ENCODE results near the gene ANKRD24. TPM values are rescaled to one million over a fixed set of nuclear protein-coding genes. Genes with fewer than 3 reads are reported as not detected.

ANKRD24 gene
- total and polyA plus RNA-seq, 2 of the 13 experiments (the other 11 are each of a cell fraction or from before 2014, with no cell fraction given) = 0.13 to 0.24 TPM

DNA sequence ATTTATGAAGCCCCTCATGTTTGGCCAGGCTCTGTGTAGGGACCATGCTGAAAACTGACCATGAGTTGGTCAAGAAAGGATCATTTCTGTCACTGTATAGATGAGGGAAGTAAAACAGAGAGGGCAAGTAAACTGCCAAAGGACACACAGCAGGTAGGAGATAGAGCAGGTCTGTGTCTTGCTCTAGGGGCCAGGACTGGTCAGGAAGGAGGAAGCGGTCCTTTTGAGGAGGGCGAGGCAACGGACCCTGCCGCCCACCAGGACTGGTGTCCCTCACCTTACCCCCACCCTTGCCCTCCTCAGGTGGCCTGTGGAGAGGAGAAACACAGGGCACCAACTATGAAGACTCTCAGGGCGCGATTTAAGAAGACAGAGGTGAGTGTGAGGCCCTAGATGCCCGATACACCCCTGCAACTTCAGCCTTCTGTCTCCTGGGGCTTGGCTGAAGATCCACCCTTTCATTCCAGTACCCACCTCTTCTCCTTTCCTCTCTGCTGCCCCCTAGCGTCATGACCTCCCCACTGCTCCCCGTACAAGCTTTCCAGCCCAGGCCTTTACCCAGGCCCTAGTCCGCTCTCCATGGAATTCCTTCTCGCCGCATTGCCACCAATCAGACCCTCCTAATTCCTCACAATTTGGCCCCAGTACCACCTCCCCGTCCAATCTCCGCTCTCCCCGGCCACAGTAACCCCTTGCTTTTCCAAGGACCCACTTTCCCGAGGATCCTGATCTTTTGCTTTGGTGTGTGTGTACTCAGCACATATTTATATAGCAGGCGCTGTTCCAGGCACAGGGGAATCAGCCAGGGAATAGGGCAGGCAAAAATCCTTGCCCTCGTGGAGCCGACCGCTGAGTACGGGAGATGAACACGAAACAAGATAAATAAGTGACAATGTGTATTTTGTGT is 3.9 kb downstream of the ANKRD24 start (continued):
- TF ChIP-seq ZSCAN21 (CRISPR knock-in tag; IDR thresholded peaks at IDR 0.05; ENCODE audit: borderline replicate concordance) (no peak), ZNF350 (CRISPR knock-in tag; IDR thresholded peaks at IDR 0.05; ENCODE audit: borderline replicate concordance, low read depth) (peak; percentile 17; the same call in 1 of the 2 replicates), ZNF614 (CRISPR knock-in tag; IDR thresholded peaks at IDR 0.05; ENCODE audit: borderline replicate concordance) (peak; percentile 33; the same call in 1 of the 2 replicates), SRSF4 (IDR thresholded peaks at IDR 0.05; ENCODE audit: low read depth, low read length, poor library complexity, severe bottlenecking) (no peak)

DNA sequence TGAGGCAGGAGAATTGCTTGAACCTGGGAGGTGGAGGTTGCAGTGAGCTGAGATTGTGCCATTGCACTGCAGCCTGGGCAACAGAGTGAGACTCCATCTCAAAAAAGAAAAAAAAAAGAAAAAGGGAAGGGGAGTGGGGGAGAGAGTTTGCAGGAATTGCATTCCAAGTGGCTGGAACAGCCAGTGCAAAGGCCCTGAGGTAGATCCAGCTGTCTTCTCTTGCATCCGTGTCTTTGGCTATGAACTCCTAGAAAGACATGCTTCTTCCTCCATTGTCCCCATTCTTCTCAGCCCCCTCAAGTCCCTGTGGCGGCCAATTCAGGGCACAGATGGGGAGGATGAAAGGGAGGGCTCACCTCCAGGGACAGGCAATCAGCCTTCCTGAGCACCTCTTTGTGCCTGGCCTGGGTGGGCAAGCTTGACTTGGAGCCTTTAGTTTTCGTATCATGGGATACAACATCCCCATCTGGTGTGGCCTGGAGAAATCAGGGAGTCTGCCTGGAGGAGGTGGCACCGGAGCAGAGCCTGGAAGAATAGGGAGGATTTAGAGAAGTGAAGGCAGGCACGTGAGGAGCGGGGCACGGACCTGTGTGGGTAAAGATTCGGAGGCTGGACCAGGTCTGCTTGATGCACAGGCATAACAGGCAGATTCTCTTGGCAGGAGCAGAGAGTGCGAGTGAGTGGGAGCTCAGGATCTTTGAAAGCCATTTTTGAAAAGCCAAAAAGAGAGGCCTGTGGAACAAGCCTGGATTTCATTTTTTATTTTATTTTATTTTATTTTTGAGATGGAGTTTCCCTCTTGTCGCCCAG is 5.0 kb downstream of the ANKRD24 start:
- POLR2A ChIA-PET = no interaction called here
- no peak overlapping the region for H3K9ac ChIP-seq (ENCODE audit: insufficient read depth, low read depth, low read length)
- no peak for DNase-seq (ENCODE audit: low spot score)
- CTCF ChIA-PET (ENCODE audit: low intra/inter-chr PET ratio, low total read pairs) = interaction anchor here (2.3 kb wide), 1 partner anchor 47 kb away, joined by 15 read pairs; no protein-coding TSS in a partner anchor
- H3K79me2 ChIP-seq (ENCODE audit: insufficient read depth, low read length) = no peaks in the 10 kb centered on the region
- no peak overlapping the region for H2AFZ ChIP-seq (ENCODE audit: low read length)
- in situ Hi-C loops (cut with HindIII; ENCODE audit: extremely low pct_ligation_motif_present, low pct_unique_long_range_greater_than_20kb) (no loop called here), intact Hi-C loops (cut with micrococcal nuclease; ENCODE audit: unreplicated experiment) (loop anchor here (5.0 kb wide), 1 partner anchor 45 kb away; no protein-coding TSS in a partner anchor)
- no peaks in the 10 kb centered on the region for H4K20me1 ChIP-seq (ENCODE audit: insufficient read depth, low read length)
- FAIRE-seq = no peak
- ATAC-seq = no peak
- H3K4me2 ChIP-seq (ENCODE audit: low read depth, low read length) = no peak overlapping the region
- no peaks in the 10 kb centered on the region for H3K27me3 ChIP-seq (ENCODE audit: control insufficient read depth in 1 of 2, insufficient read depth in 2 of 2, low read length in 2 of 2)
- WGBS (ENCODE audit: low lambda C conversion rate) = 77% methylated on average over 10 of the region's 10 CpGs
- no peaks in the 10 kb centered on the region for H3K9me3 ChIP-seq (ENCODE audit: low read length)
- no peak overlapping the region for H3K27ac ChIP-seq (ENCODE audit: extremely low read length, insufficient read depth, low read length)
- BruUV-seq (replicated peaks) = no TSS peak
- H3K4me3 ChIP-seq (replicated peaks in 1 of 3; ENCODE audit: insufficient read depth in 1 of 3, low read depth in 2 of 3, low read length in 3 of 3) = no peak overlapping the region
- no peak for TF ChIP-seq GLI4 (CRISPR knock-in tag; IDR thresholded peaks at IDR 0.05; ENCODE audit: borderline replicate concordance)
- peak; percentile 86 for TF ChIP-seq ZFP36 (IDR thresholded peaks at IDR 0.05; ENCODE audit: borderline replicate concordance, low read depth, low read length, partially characterized antibody)
- H3K4me1 ChIP-seq (ENCODE audit: insufficient read depth, low read length) = peaks cover 27% of the 10 kb centered on the region
- no peaks in the 10 kb centered on the region for H3K36me3 ChIP-seq (replicated peaks in 1 of 2; ENCODE audit: control insufficient read depth in 1 of 2, insufficient read depth in 2 of 2, low read length in 2 of 2)
